A549 (cell line): ENCODE data around the gene UBN1. TPM values are rescaled to one million over a fixed set of nuclear protein-coding genes. Genes with fewer than 3 reads are reported as not detected.
"Not testable (repeated sequence)": the region's sequence is repeated elsewhere in the genome, so short reads cannot be mapped to it uniquely, and the experiment has no call there.

Source experiments
- ATAC-seq, 2 experiments: fragments of 200-7000 bp in 1 of 2; fragments of >200 bp in 1 of 2; cut with Nextera tagmentation in 1 of 2; cut with Tn5 transposase in 1 of 2; 3 replicates each; pipeline versions ENCODE4 v1.8.0 to v1.9.1; 2018 to 2020; ENCODE audit warnings: mild to moderate bottlenecking in 1 of 2, moderate library complexity in 1 of 2
- CTCF ChIA-PET: fragments of 300-600 bp; sonication (Branson Sonifier 250); formaldehyde crosslinking; extraction: SDS; loops from one replicate; lab custom pipeline; 2021; ENCODE audit warnings: antibody characterized with exemption, inconsistent platforms; lab: Yijun Ruan, JAX
- POLR2A ChIA-PET: fragments of 350-600 bp; formaldehyde crosslinking; extraction: SDS; loops from one replicate; lab custom pipeline; 2021; ENCODE audit warnings: antibody characterized with exemption, inconsistent platforms; lab: Yijun Ruan, JAX
- DNase-seq, 2 experiments: peaks; one replicate each; pipeline versions ENCODE4 v3.0.0 to v3.0.0-alpha.2; 2011 to 2016; ENCODE audit warnings: low read depth in 1 of 2, low spot score in 1 of 2
- FAIRE-seq: peaks from 2 replicates; lab custom pipeline; 2011; peaks lifted over from hg19 to GRCh38; lab: Jason Lieb, UNC
- H3K27ac ChIP-seq, 2 experiments: fragments of >200 bp; sonication (Bioruptor Twin); formaldehyde crosslinking; 3 replicates each; pipeline ENCODE4 v1.5.1; 2016 to 2017
- H3K4me1 ChIP-seq: fragments of >200 bp; sonication (Bioruptor Twin); formaldehyde crosslinking; 3 replicates; pipeline ENCODE4 v1.6.1; 2016
- H3K4me2 ChIP-seq: fragments of >200 bp; sonication (Bioruptor Twin); formaldehyde crosslinking; 3 replicates; pipeline ENCODE4 v1.6.1; 2016
- H3K4me3 ChIP-seq: fragments of >200 bp; sonication (Bioruptor Twin); formaldehyde crosslinking; 3 replicates; pipeline ENCODE4 v1.5.1; 2016
- H3K9me3 ChIP-seq: fragments of >200 bp; sonication (Bioruptor Twin); formaldehyde crosslinking; 3 replicates; pipeline ENCODE4 v1.6.1; 2016
- BHLHE40 ChIP-seq: IDR thresholded peaks from 2 replicates; pipeline ENCODE4 v1.6.1; 2012; ENCODE audit warnings: low read depth, low read length, inconsistent platforms
- CBX2 ChIP-seq: fragments of 200-600 bp; sonication (generic); IDR thresholded peaks from 2 replicates; pipeline ENCODE4 v1.6.1; 2016; ENCODE audit warnings: low read depth, mild to moderate bottlenecking, borderline replicate concordance
- CEBPB ChIP-seq, 2 experiments: fragments of >200 bp in 1 of 2; sonication (Bioruptor Twin) in 1 of 2; formaldehyde crosslinking in 1 of 2; IDR thresholded peaks; 2 replicates each; pipeline ENCODE4 v1.6.1; 2012 to 2016
- CHD2 ChIP-seq: fragments of 150-350 bp; IDR thresholded peaks from 2 replicates; pipeline ENCODE4 v1.6.1; 2014; ENCODE audit warnings: low read length; ENCODE audit not compliant: partially characterized antibody
- EHF ChIP-seq: fragments of 250-450 bp; sonication (Bioruptor Pico); IDR thresholded peaks from 2 replicates; pipeline ENCODE4 v1.5.0; 2020; ENCODE audit warnings: mild to moderate bottlenecking
- ELK1 ChIP-seq: fragments of 150-350 bp; IDR thresholded peaks from 2 replicates; pipeline ENCODE4 v1.6.1; 2014; ENCODE audit warnings: low read depth, mild to moderate bottlenecking, low read length
- EP300 ChIP-seq, 2 experiments: fragments of >200 bp; sonication (Bioruptor Twin); formaldehyde crosslinking; IDR thresholded peaks; 2 replicates in 1 of 2; 3 replicates in 1 of 2; pipeline ENCODE4 v1.6.1; 2016 to 2017
- HES2 ChIP-seq: fragments of >200 bp; sonication (Bioruptor Twin); formaldehyde crosslinking; IDR thresholded peaks from 2 replicates; pipeline ENCODE4 v1.6.1; 2016
- HMGXB4 ChIP-seq: fragments of 250-450 bp; sonication (Bioruptor Pico); IDR thresholded peaks from 2 replicates; pipeline ENCODE4 v1.5.0; 2021; ENCODE audit warnings: mild to moderate bottlenecking, moderate library complexity, borderline replicate concordance
- HOXB5 ChIP-seq: fragments of 250-450 bp; sonication (Bioruptor Pico); IDR thresholded peaks from 2 replicates; pipeline ENCODE4 v1.5.0; 2020; ENCODE audit warnings: mild to moderate bottlenecking, moderate library complexity
- JUN ChIP-seq, 2 experiments: fragments of >200 bp; sonication (Bioruptor Twin); formaldehyde crosslinking; IDR thresholded peaks; 2 replicates in 1 of 2; 3 replicates in 1 of 2; pipeline ENCODE4 v1.6.1; 2016 to 2017
- JUNB ChIP-seq: fragments of >200 bp; sonication (Bioruptor Twin); formaldehyde crosslinking; IDR thresholded peaks from 2 replicates; pipeline ENCODE4 v1.6.1; 2016
- KDM1A ChIP-seq: fragments of 200-600 bp; sonication (generic); IDR thresholded peaks from 2 replicates; pipeline ENCODE4 v1.6.1; 2016; ENCODE audit warnings: low read depth, mild to moderate bottlenecking
- MAX ChIP-seq: IDR thresholded peaks from 2 replicates; pipeline ENCODE4 v1.6.1; 2012
- MAZ ChIP-seq: fragments of 150-350 bp; IDR thresholded peaks from 2 replicates; pipeline ENCODE4 v1.6.1; 2014; ENCODE audit warnings: antibody characterized with exemption, low read depth, low read length, borderline replicate concordance
- RARB ChIP-seq: fragments of 250-450 bp; sonication (Bioruptor Pico); IDR thresholded peaks from 2 replicates; pipeline ENCODE4 v1.8.0; 2021; ENCODE audit warnings: mild to moderate bottlenecking, moderate library complexity
- RCOR1 ChIP-seq: fragments of 150-350 bp; IDR thresholded peaks from 2 replicates; pipeline ENCODE4 v1.6.1; 2014; ENCODE audit warnings: antibody characterized with exemption, low read length, low read depth
- RFX5 ChIP-seq: fragments of 450-650 bp; IDR thresholded peaks from 2 replicates; pipeline ENCODE4 v1.7.1; 2014; ENCODE audit warnings: antibody characterized with exemption, mild to moderate bottlenecking, moderate library complexity
- ZFP36 ChIP-seq: fragments of 450-650 bp; IDR thresholded peaks from 2 replicates; pipeline ENCODE4 v1.6.1; 2014; ENCODE audit warnings: borderline replicate concordance; ENCODE audit not compliant: partially characterized antibody
- WGBS: methylation state at CpG from one replicate; pipeline ENCODE4 v1.1.6; 2017; ENCODE audit errors: missing lambda C conversion rate; 5-methylcytosine and 5-hydroxymethylcytosine counted together
- polyA plus RNA-seq, 4 experiments: library from polyadenylated mRNA; depleted of rRNA in 3 of 4; stranded (reverse); fragments of >200 nt; fragmentation: RNase III in 1 of 4; extraction: RNeasy Plus Mini Kit Qiagen cat#74134 plus additional on column Dnase treatment in 1 of 4; gene quantifications; 2 replicates in 3 of 4; 3 replicates in 1 of 4; pipeline ENCODE4 v1.2.3, GENCODE V29; 2011 to 2017

UBN1 gene
- polyA plus RNA-seq, 2 of the 4 experiments (the other 2 are of a cell fraction): 14.2 to 20.0 TPM

- WGBS: 82% methylated on average over 9 of the region's 9 CpGs
- H3K4me1 ChIP-seq, H3K27ac ChIP-seq, FAIRE-seq, CTCF ChIA-PET, DNase-seq, H3K4me2 ChIP-seq, ATAC-seq, H3K4me3 ChIP-seq, H3K9me3 ChIP-seq, POLR2A ChIA-PET: not testable (repeated sequence)
Observed at GRCh38 chr16:4896761-4897160, 49.5 kb downstream of the UBN1 start.

GRCh38 chr16:4897328-4897727, 50.0 kb downstream of the UBN1 start:
- H3K4me3 ChIP-seq: no peak overlapping the region
- no peaks in the 10 kb centered on the region for H3K4me1 ChIP-seq
- CTCF ChIA-PET: no interaction called here
- TF ChIP-seq EP300 (IDR thresholded peaks at IDR 0.05) (no peak), CEBPB (IDR thresholded peaks at IDR 0.05) (no peak), HES2 (no peak), KDM1A (no peak), RARB (CRISPR knock-in tag) (no peak), EHF (no peak), ZFP36 (no peak), CBX2 (no peak), BHLHE40 (no peak), MAZ (no peak)
- H3K27ac ChIP-seq: no peak overlapping the region
- FAIRE-seq: no peak
- no peak for DNase-seq
- no peak overlapping the region for H3K4me2 ChIP-seq
- H3K9me3 ChIP-seq: no peaks in the 10 kb centered on the region
- POLR2A ChIA-PET: no interaction called here
- no peak for ATAC-seq
- WGBS: 91% methylated on average over 2 of the region's 7 CpGs

GRCh38 chr16:4898811-4899473, 51.7 kb downstream of the UBN1 start:
- CTCF ChIA-PET: interaction anchor here (0.6 to 1.0 kb wide), 2 partner anchors 11 to 55 kb away, joined by 3 read pairs; no protein-coding TSS in a partner anchor
- H3K9me3 ChIP-seq: no peaks in the 10 kb centered on the region
- WGBS: 91% methylated on average over 17 of the region's 28 CpGs

More at GRCh38 chr16:4898811-4899473, 51.7 kb downstream of the UBN1 start:
- TF ChIP-seq JUNB (no peak), HOXB5 (CRISPR knock-in tag) (no peak), MAX (no peak), JUN (IDR thresholded peaks at IDR 0.05) (no peak), RARB (CRISPR knock-in tag) (no peak), RFX5 (no peak), HMGXB4 (CRISPR knock-in tag) (no peak), CHD2 (no peak), ELK1 (no peak), RCOR1 (no peak)
- Histone ChIP-seq H3K4me2 (no peak overlapping the region), H3K4me3 (no peak overlapping the region), H3K4me1 (no peaks in the 10 kb centered on the region), H3K27ac (no peak overlapping the region)
- DNase-seq (no peak), ATAC-seq (no peak), FAIRE-seq (no peak)
- POLR2A ChIA-PET: no interaction called here
